ENCODE results near the gene FOXP4. TPM values are rescaled to one million over a fixed set of nuclear protein-coding genes. Genes with fewer than 3 reads are reported as not detected.

Gene FOXP4
- total RNA-seq, 1 donor from 2014 or later, result 137 TPM

GRCh38 chr6:41559655-41560427 is 13.7 kb downstream of the FOXP4 start:
- TF ChIP-seq CTCF (IDR thresholded peaks at IDR 0.05; ENCODE audit: unreplicated experiment), result no peak
- no peak for DNase-seq (ENCODE audit: low spot score, unreplicated experiment)
- peak overlapping the region; percentile 45 for H3K27ac Mint-ChIP-seq
- no peaks in the 10 kb centered on the region for H3K27me3 Mint-ChIP-seq
- peak overlapping the region; percentile 29 for H3K4me3 Mint-ChIP-seq (ENCODE audit: low read depth)
- H3K36me3 Mint-ChIP-seq (ENCODE audit: insufficient read depth), result peaks cover 7% of the 10 kb centered on the region
- no peaks in the 10 kb centered on the region for H3K9me3 Mint-ChIP-seq (ENCODE audit: low read depth)
- peaks cover 55% of the 10 kb centered on the region for H3K4me1 Mint-ChIP-seq (ENCODE audit: low read depth)

DNA sequence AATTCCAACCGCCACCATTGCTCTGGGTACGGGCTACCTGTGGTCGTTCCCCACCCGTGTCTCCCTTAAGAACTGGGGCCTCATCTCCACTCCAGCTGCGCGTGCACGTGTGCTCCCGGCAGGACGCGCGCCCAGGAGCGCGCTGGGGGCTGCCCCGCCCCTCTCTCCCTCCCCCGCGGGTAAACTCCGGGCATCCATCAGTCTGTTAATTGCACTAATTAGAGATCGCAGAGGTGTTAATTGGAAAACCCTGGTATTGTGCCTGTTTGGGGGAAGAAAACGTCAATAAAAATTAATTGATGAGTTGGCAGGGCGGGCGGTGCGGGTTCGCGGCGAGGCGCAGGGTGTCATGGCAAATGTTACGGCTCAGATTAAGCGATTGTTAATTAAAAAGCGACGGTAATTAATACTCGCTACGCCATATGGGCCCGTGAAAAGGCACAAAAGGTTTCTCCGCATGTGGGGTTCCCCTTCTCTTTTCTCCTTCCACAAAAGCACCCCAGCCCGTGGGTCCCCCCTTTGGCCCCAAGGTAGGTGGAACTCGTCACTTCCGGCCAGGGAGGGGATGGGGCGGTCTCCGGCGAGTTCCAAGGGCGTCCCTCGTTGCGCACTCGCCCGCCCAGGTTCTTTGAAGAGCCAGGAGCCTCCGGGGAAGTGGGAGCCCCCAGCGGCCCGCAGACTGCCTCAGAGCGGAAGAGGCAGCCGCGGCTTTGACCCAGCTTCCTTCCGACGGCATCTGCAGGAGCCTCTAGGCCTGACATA is 14.4 kb downstream of the FOXP4 start:
- no peak for DNase-seq (ENCODE audit: low spot score, unreplicated experiment)
- Mint-ChIP-seq H3K4me1 (ENCODE audit: low read depth) (peaks cover 54% of the 10 kb centered on the region), H3K9me3 (ENCODE audit: low read depth) (no peaks in the 10 kb centered on the region), H3K36me3 (ENCODE audit: insufficient read depth) (peaks cover 8% of the 10 kb centered on the region), H3K4me3 (ENCODE audit: low read depth) (peak overlapping the region; percentile 29), H3K27me3 (no peaks in the 10 kb centered on the region), H3K27ac (peak overlapping the region; percentile 45)
- TF ChIP-seq CTCF (IDR thresholded peaks at IDR 0.05; ENCODE audit: unreplicated experiment), result no peak

DNA sequence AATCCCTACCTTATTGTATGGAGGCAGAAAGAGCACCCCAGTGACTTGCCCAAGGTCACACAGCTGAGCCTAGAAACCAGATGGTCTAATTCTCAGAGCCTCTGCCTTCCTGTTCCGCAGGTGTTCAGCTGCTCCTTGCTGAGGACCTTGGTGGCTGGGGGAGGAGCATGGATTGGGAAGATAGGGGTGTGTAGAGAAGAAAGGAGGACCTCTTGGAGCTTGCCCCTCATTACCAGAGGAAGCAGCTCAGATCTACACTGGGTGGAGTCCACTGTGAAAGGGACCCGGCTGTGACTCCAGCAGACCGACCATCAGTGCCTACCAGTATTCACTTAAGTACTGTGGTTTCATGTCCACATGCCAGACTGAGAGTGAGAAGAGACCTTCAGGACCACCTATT is 15.2 kb downstream of the FOXP4 start:
- TF ChIP-seq CTCF (IDR thresholded peaks at IDR 0.05; ENCODE audit: unreplicated experiment), result no peak
- no peaks in the 10 kb centered on the region for H3K9me3 Mint-ChIP-seq (ENCODE audit: low read depth)
- H3K4me3 Mint-ChIP-seq (ENCODE audit: low read depth), result no peak overlapping the region
- peaks cover 52% of the 10 kb centered on the region for H3K4me1 Mint-ChIP-seq (ENCODE audit: low read depth)
- H3K27me3 Mint-ChIP-seq, result no peaks in the 10 kb centered on the region
- no peak for DNase-seq (ENCODE audit: low spot score, unreplicated experiment)
- no peak overlapping the region for H3K27ac Mint-ChIP-seq
- peaks cover 12% of the 10 kb centered on the region for H3K36me3 Mint-ChIP-seq (ENCODE audit: insufficient read depth)

GRCh38 chr6:41561931-41562911 is 16.0 kb downstream of the FOXP4 start:
- peak overlapping the region; percentile 73 for H3K27ac Mint-ChIP-seq
- H3K4me1 Mint-ChIP-seq (ENCODE audit: low read depth), result peaks cover 48% of the 10 kb centered on the region

More at GRCh38 chr6:41561931-41562911, 16.0 kb downstream of the FOXP4 start:
- H3K4me3 Mint-ChIP-seq (ENCODE audit: low read depth), result no peak overlapping the region
- no peak for TF ChIP-seq CTCF (IDR thresholded peaks at IDR 0.05; ENCODE audit: unreplicated experiment)
- peaks cover 19% of the 10 kb centered on the region for H3K36me3 Mint-ChIP-seq (ENCODE audit: insufficient read depth)
- H3K9me3 Mint-ChIP-seq (ENCODE audit: low read depth), result no peaks in the 10 kb centered on the region
- no peaks in the 10 kb centered on the region for H3K27me3 Mint-ChIP-seq
- DNase-seq (ENCODE audit: low spot score, unreplicated experiment), result no peak
